ENCODE results near the gene LMTK2.

The LMTK2 gene

GRCh38 chr7:98234429-98235147 lies 127.9 kb downstream of the LMTK2 start:
- no peak for DNase-seq (ENCODE audit: low spot score)

- no peak for DNase-seq (ENCODE audit: low spot score)
These were observed 129.2 kb downstream of the LMTK2 start for GRCh38 chr7:98235901-98236300.

- no peak for DNase-seq (ENCODE audit: low spot score)
These were observed 129.9 kb downstream of the LMTK2 start for GRCh38 chr7:98236355-98237185.

GRCh38 chr7:98238076-98238475 lies 131.4 kb downstream of the LMTK2 start:
- no peak for DNase-seq (ENCODE audit: low spot score)

GRCh38 chr7:98238976-98239375 lies 132.3 kb downstream of the LMTK2 start:
- DNase-seq (ENCODE audit: low spot score): no peak

GRCh38 chr7:98240961-98241673 lies 134.5 kb downstream of the LMTK2 start:
- peak; percentile 57 for DNase-seq (ENCODE audit: low spot score)

- no peak for DNase-seq (ENCODE audit: low spot score)
These were observed 135.1 kb downstream of the LMTK2 start for GRCh38 chr7:98241674-98242241.

GRCh38 chr7:98242342-98242741 lies 135.7 kb downstream of the LMTK2 start:
- DNase-seq (ENCODE audit: low spot score): no peak

- DNase-seq (ENCODE audit: low spot score): no peak
These were observed 136.3 kb downstream of the LMTK2 start for GRCh38 chr7:98242934-98243333.

GRCh38 chr7:98244871-98245270 lies 138.2 kb downstream of the LMTK2 start:
- DNase-seq (ENCODE audit: low spot score): no peak

- DNase-seq (ENCODE audit: low spot score): no peak
These were observed 141.5 kb downstream of the LMTK2 start for GRCh38 chr7:98248156-98248555.

- no peak for DNase-seq (ENCODE audit: low spot score)
These were observed 142.4 kb downstream of the LMTK2 start for GRCh38 chr7:98249106-98249505.

- DNase-seq (ENCODE audit: low spot score): peak; percentile 38
These were observed 144.1 kb downstream of the LMTK2 start for GRCh38 chr7:98250789-98251188.

- DNase-seq (ENCODE audit: low spot score): peak; percentile 70
These were observed 144.6 kb downstream of the LMTK2 start for GRCh38 chr7:98251231-98251600.

- DNase-seq (ENCODE audit: low spot score): peak; percentile 98
These were observed 145.2 kb downstream of the LMTK2 start, which contains the start of gene TECPR1 for GRCh38 chr7:98251601-98252424. TSS of gene TECPR1 (minus strand) at chr7:98252232. CDS start at chr7:98246146, 6,086 bp downstream.

GRCh38 chr7:98252425-98253054 lies 145.9 kb downstream of the LMTK2 start:
- no peak for DNase-seq (ENCODE audit: low spot score)

GRCh38 chr7:98254516-98254915 lies 147.9 kb downstream of the LMTK2 start:
- no peak for DNase-seq (ENCODE audit: low spot score)

GRCh38 chr7:98254951-98255610 lies 148.4 kb downstream of the LMTK2 start:
- DNase-seq (ENCODE audit: low spot score): no peak

- no peak for DNase-seq (ENCODE audit: low spot score)
These were observed 149.8 kb downstream of the LMTK2 start for GRCh38 chr7:98256431-98256830.

GRCh38 chr7:98257701-98258100 lies 151.0 kb downstream of the LMTK2 start:
- DNase-seq (ENCODE audit: low spot score): no peak
